ENCODE results near the gene LRIG3. TPM values are rescaled to one million over a fixed set of nuclear protein-coding genes. Genes with fewer than 3 reads are reported as not detected.

The LRIG3 gene
- total and polyA plus RNA-seq, 2 donors (not counting 1 experiment from before 2014, with no cell fraction given): 37.1 to 118 TPM

DNA sequence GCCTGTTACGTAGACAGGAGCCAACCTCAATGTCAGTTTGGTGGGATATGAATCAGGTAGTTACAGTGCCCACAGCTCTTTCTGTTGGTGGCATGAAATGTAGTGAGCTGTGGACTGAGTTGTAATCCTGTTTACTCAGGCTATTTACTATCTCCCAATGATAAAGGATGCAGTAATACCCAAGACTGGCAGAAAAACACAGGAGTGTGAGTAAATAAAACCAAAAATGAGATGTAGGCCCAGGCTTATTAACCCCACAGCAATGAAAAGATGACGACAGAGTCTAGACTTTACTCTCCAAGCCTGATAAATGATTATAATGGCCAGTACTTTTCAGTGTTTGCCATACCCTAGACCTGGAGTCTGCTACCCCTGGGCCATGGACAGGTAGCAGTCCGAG lies 22.8 kb upstream of the LRIG3 start:
- Histone ChIP-seq H3K36me3 (ENCODE audit: control insufficient read depth, insufficient read depth, low read length) (no peaks in the 10 kb centered on the region), H3K4me2 (ENCODE audit: extremely low read depth, insufficient read depth, low read length) (no peak overlapping the region), H3K9me3 (ENCODE audit: control insufficient read depth, insufficient read depth, low read depth, low read length) (no peaks in the 10 kb centered on the region), H3K79me2 (ENCODE audit: control insufficient read depth, insufficient read depth, low read length) (no peaks in the 10 kb centered on the region), H2AFZ (ENCODE audit: low read length) (no peak overlapping the region), H4K20me1 (ENCODE audit: control insufficient read depth, extremely low read depth, insufficient read depth, low read length) (no peaks in the 10 kb centered on the region), H3K4me1 (ENCODE audit: control insufficient read depth, extremely low read depth, insufficient read depth, low read length) (no peaks in the 10 kb centered on the region), H3K27me3 (ENCODE audit: control insufficient read depth, insufficient read depth, low read length) (no peaks in the 10 kb centered on the region), H3K9ac (ENCODE audit: insufficient read depth, low read length) (no peak overlapping the region), H3K4me3 (replicated peaks in 1 of 4; ENCODE audit: control extremely low read depth in 1 of 4, insufficient read depth in 1 of 4, low read depth in 3 of 4, low read length in 4 of 4) (no peak overlapping the region), H3K27ac (ENCODE audit: insufficient read depth, low read length) (no peak overlapping the region)
- TF ChIP-seq, protein P1, sequence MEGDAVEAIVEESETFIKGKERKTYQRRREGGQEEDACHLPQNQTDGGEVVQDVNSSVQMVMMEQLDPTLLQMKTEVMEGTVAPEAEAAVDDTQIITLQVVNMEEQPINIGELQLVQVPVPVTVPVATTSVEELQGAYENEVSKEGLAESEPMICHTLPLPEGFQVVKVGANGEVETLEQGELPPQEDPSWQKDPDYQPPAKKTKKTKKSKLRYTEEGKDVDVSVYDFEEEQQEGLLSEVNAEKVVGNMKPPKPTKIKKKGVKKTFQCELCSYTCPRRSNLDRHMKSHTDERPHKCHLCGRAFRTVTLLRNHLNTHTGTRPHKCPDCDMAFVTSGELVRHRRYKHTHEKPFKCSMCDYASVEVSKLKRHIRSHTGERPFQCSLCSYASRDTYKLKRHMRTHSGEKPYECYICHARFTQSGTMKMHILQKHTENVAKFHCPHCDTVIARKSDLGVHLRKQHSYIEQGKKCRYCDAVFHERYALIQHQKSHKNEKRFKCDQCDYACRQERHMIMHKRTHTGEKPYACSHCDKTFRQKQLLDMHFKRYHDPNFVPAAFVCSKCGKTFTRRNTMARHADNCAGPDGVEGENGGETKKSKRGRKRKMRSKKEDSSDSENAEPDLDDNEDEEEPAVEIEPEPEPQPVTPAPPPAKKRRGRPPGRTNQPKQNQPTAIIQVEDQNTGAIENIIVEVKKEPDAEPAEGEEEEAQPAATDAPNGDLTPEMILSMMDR (conservative IDR thresholded peaks at IDR 0.05 in 1 of 2, IDR thresholded peaks at IDR 0.05 in 1 of 2; ENCODE audit: low read depth in 1 of 2, low read length in 2 of 2): no peak
- no peak for TF ChIP-seq EZH2 (IDR thresholded peaks at IDR 0.05; ENCODE audit: low read length, missing control alignments)
- DNase-seq (ENCODE audit: low read depth in 2 of 2): no peak

DNA sequence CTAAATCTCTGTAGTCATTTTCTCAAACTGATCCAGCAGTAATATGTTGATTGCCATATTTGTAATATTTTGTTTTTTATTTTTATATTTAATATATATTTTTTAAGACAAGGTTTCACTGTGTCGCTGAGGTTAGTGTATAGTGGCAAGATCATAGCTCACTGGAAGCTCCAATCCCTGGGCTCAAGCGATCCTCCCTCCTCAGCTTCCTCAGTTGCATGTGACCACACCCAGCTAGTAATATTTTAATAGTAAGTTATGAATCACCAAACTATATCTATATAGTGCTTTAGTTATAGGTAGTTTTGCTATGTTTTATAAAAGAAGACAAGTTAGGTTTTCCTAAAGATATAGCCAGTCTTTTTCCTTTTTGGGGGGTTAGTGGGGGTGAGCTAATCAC lies 22.0 kb upstream of the LRIG3 start:
- H2AFZ ChIP-seq (ENCODE audit: low read length): no peak overlapping the region
- no peaks in the 10 kb centered on the region for H3K4me1 ChIP-seq (ENCODE audit: control insufficient read depth, extremely low read depth, insufficient read depth, low read length)
- no peaks in the 10 kb centered on the region for H3K79me2 ChIP-seq (ENCODE audit: control insufficient read depth, insufficient read depth, low read length)
- H3K4me3 ChIP-seq (replicated peaks in 1 of 4; ENCODE audit: control extremely low read depth in 1 of 4, insufficient read depth in 1 of 4, low read depth in 3 of 4, low read length in 4 of 4): no peak overlapping the region
- no peaks in the 10 kb centered on the region for H3K9me3 ChIP-seq (ENCODE audit: control insufficient read depth, insufficient read depth, low read depth, low read length)
- TF ChIP-seq EZH2 (IDR thresholded peaks at IDR 0.05; ENCODE audit: low read length, missing control alignments): no peak
- TF ChIP-seq, protein P1 (conservative IDR thresholded peaks at IDR 0.05 in 1 of 2, IDR thresholded peaks at IDR 0.05 in 1 of 2; ENCODE audit: low read depth in 1 of 2, low read length in 2 of 2): no peak
- no peaks in the 10 kb centered on the region for H4K20me1 ChIP-seq (ENCODE audit: control insufficient read depth, extremely low read depth, insufficient read depth, low read length)
- H3K27me3 ChIP-seq (ENCODE audit: control insufficient read depth, insufficient read depth, low read length): no peaks in the 10 kb centered on the region
- no peak overlapping the region for H3K27ac ChIP-seq (ENCODE audit: insufficient read depth, low read length)
- H3K9ac ChIP-seq (ENCODE audit: insufficient read depth, low read length): no peak overlapping the region
- no peak for DNase-seq (ENCODE audit: low read depth in 2 of 2)
- no peaks in the 10 kb centered on the region for H3K36me3 ChIP-seq (ENCODE audit: control insufficient read depth, insufficient read depth, low read length)
- no peak overlapping the region for H3K4me2 ChIP-seq (ENCODE audit: extremely low read depth, insufficient read depth, low read length)

DNA sequence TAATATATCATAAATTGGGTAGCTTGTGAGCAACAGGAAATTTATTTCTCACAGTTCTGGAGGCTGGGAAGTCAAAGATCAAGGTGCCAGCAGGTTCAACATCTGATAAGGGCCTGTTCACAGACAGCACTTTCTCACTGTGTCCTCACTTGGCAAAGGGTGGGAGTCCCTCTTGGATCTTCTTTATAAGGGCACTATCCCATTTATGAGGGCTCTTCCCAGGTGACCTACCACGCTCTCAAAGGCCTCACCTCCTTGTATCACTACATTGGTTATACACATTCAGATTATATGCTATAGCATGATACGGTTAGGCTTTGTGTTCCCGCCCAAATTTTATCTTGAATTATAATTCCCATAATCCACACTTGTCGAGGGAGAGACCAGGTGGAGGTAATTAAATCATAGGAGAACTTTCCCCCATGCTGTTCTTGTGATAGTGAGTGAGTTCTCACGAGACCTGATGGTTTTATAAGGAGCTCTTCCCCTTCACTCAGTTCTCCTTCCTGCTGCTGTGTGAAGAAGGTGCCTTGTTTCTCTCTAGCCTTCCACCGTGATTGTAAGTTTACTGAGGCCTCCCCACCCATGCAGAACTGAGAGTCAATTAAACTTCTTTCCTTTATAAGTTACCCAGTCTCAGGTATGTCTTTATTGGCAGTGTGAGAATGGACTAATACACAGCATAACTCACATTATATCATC lies 19.2 kb upstream of the LRIG3 start:
- Histone ChIP-seq H3K27me3 (ENCODE audit: control insufficient read depth, insufficient read depth, low read length) (no peaks in the 10 kb centered on the region), H3K27ac (ENCODE audit: insufficient read depth, low read length) (no peak overlapping the region), H4K20me1 (ENCODE audit: control insufficient read depth, extremely low read depth, insufficient read depth, low read length) (no peaks in the 10 kb centered on the region), H2AFZ (ENCODE audit: low read length) (no peak overlapping the region), H3K4me1 (ENCODE audit: control insufficient read depth, extremely low read depth, insufficient read depth, low read length) (no peaks in the 10 kb centered on the region), H3K79me2 (ENCODE audit: control insufficient read depth, insufficient read depth, low read length) (no peaks in the 10 kb centered on the region), H3K4me3 (replicated peaks in 1 of 4; ENCODE audit: control extremely low read depth in 1 of 4, insufficient read depth in 1 of 4, low read depth in 3 of 4, low read length in 4 of 4) (no peak overlapping the region), H3K9me3 (ENCODE audit: control insufficient read depth, insufficient read depth, low read depth, low read length) (no peaks in the 10 kb centered on the region), H3K9ac (ENCODE audit: insufficient read depth, low read length) (no peak overlapping the region), H3K36me3 (ENCODE audit: control insufficient read depth, insufficient read depth, low read length) (no peaks in the 10 kb centered on the region), H3K4me2 (ENCODE audit: extremely low read depth, insufficient read depth, low read length) (no peak overlapping the region)
- no peak for DNase-seq (ENCODE audit: low read depth in 2 of 2)
- TF ChIP-seq EZH2 (IDR thresholded peaks at IDR 0.05; ENCODE audit: low read length, missing control alignments): no peak
- TF ChIP-seq, protein P1 (conservative IDR thresholded peaks at IDR 0.05 in 1 of 2, IDR thresholded peaks at IDR 0.05 in 1 of 2; ENCODE audit: low read depth in 1 of 2, low read length in 2 of 2): no peak
